ENCODE measurements around the gene CMTM4.
"Not testable (repeated sequence)": the region's sequence is repeated elsewhere in the genome, so short reads cannot be mapped to it uniquely, and the experiment has no call there.

CMTM4 gene

DNA sequence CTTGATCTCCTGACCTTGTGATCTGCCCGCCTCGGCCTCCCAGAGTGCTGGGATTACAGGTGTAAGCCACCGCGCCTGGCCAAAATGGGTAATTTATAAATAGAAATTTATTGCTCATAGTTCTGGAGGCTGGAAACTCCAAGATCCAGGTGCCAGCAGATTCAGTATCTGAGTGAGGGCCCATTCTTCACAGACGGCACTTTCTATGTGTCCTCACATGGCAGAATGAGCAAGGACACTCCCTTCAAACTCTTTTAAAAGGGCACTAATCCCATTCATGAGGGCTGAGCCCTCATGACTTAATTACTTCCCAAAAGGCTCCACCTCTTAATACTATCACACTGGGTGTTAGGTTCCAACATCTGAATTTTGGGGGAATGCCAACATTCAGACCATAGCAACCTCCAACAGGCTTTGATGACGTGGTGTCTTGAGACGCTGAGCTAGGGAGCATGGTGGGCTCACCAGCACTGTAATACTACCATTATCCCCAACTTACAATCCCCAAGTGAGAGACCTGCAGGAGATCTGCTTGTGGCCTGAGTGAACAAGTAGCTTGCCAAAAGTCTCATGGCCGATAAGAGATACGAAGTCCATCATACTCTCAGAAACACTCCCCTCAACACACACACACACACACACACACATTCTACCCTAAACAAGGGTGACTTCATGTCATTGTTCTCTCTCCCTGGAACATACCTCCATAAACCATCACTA lies 8.5 kb downstream of the CMTM4 start:
- no peaks in the 10 kb centered on the region for H3K9me3 ChIP-seq (ENCODE audit: insufficient read depth, low read length)
- no peaks in the 10 kb centered on the region for H3K27me3 ChIP-seq (ENCODE audit: low read length)
- no peak overlapping the region for H3K27ac ChIP-seq (ENCODE audit: low read depth, low read length)
- TF ChIP-seq EZH2phosphoT487 (conservative IDR thresholded peaks at IDR 0.05; ENCODE audit: low read length), result no peak
- no peak overlapping the region for H3K9ac ChIP-seq (ENCODE audit: low read length)
- no peaks in the 10 kb centered on the region for H3F3A ChIP-seq (ENCODE audit: insufficient read depth)
- H3K4me2 ChIP-seq (ENCODE audit: low read depth, low read length, poor library complexity, severe bottlenecking), result no peak overlapping the region
- H3K79me2 ChIP-seq (ENCODE audit: insufficient read depth, low read length), result no peaks in the 10 kb centered on the region
- H3K36me3 ChIP-seq (ENCODE audit: low read length), result no peaks in the 10 kb centered on the region
- no peaks in the 10 kb centered on the region; the same call in 1 of the 2 replicates for H4K20me1 ChIP-seq (ENCODE audit: low read depth, low read length)
- H3K9me2 ChIP-seq (replicated peaks; ENCODE audit: insufficient read depth, low read length), result no peaks in the 10 kb centered on the region
- H3K4me3 ChIP-seq (ENCODE audit: insufficient read depth, low read length, poor library complexity, severe bottlenecking), result no peak overlapping the region
- no peak overlapping the region for H2AFZ ChIP-seq (ENCODE audit: low read depth, low read length, severe bottlenecking)

DNA sequence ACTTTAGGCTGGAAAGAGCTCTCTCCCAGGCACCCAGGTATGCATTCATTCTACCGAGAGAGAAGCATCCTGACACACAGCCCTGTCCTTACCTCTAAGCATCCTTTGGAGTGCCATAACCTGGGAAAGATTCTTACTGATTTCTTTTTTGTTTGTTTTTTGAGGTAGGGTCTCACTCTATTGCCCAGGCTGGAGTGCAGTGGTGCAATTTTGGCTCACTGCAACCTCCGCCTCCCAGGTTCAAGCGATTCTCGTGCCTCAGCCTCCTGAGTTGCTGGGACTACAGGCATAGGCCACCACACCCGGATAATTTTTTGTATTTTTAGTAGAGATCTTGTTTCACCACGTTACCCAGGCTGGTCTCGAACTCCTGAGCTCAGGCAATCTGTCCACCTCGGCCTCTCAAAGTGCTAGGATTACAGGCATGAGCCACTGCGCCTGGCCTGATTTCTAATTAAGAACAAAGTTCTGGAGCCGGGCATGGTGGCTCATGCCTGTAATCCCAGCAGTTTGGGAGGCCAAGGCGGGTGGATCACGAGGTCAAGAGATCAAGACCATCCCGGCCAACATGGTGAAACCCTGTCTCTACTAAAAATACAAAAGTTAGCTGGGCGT lies 10.9 kb downstream of the CMTM4 start:
- not testable (repeated sequence) for H3K9me2 ChIP-seq (replicated peaks; ENCODE audit: insufficient read depth, low read length); H3K4me3 ChIP-seq (ENCODE audit: insufficient read depth, low read length, poor library complexity, severe bottlenecking); H3K36me3 ChIP-seq (ENCODE audit: low read length); H3K79me2 ChIP-seq (ENCODE audit: insufficient read depth, low read length); H3K27ac ChIP-seq (ENCODE audit: low read depth, low read length); H4K20me1 ChIP-seq (ENCODE audit: low read depth, low read length); H3K27me3 ChIP-seq (ENCODE audit: low read length); H3K4me2 ChIP-seq (ENCODE audit: low read depth, low read length, poor library complexity, severe bottlenecking); H3F3A ChIP-seq (ENCODE audit: insufficient read depth); H3K9ac ChIP-seq (ENCODE audit: low read length); H2AFZ ChIP-seq (ENCODE audit: low read depth, low read length, severe bottlenecking); H3K9me3 ChIP-seq (ENCODE audit: insufficient read depth, low read length)

DNA sequence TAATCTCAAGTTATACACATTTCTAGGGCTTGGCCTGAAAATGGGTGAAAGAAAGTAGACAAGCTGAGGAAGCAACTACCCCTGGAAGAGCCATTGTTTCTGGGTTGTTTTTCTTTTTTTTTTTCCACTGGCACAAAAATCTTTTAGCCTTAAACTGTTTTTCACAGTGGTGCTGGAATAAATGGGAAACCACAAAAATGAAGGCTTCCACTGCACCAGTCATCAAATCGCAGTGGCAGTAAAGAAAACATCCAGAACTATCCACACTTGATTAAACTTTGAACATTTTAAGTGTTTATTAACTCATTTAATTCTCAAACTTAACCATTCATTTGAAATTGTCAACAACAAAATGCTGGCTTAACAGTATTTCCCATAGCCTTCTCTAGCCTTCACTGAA lies 14.3 kb downstream of the CMTM4 start:
- Histone ChIP-seq H2AFZ (ENCODE audit: low read depth, low read length, severe bottlenecking) (no peak overlapping the region), H3K4me2 (ENCODE audit: low read depth, low read length, poor library complexity, severe bottlenecking) (no peak overlapping the region), H3K9me2 (replicated peaks; ENCODE audit: insufficient read depth, low read length) (no peaks in the 10 kb centered on the region), H3K36me3 (ENCODE audit: low read length) (no peaks in the 10 kb centered on the region), H3K79me2 (ENCODE audit: insufficient read depth, low read length) (no peaks in the 10 kb centered on the region), H3F3A (ENCODE audit: insufficient read depth) (no peaks in the 10 kb centered on the region), H3K9ac (ENCODE audit: low read length) (no peak overlapping the region), H3K27ac (ENCODE audit: low read depth, low read length) (no peak overlapping the region), H4K20me1 (ENCODE audit: low read depth, low read length) (no peaks in the 10 kb centered on the region; the same call in 1 of the 2 replicates), H3K27me3 (ENCODE audit: low read length) (no peaks in the 10 kb centered on the region), H3K4me3 (ENCODE audit: insufficient read depth, low read length, poor library complexity, severe bottlenecking) (no peak overlapping the region), H3K9me3 (ENCODE audit: insufficient read depth, low read length) (no peaks in the 10 kb centered on the region)
- no peak for TF ChIP-seq EZH2phosphoT487 (conservative IDR thresholded peaks at IDR 0.05; ENCODE audit: low read length)
- TF ChIP-seq, protein P1, sequence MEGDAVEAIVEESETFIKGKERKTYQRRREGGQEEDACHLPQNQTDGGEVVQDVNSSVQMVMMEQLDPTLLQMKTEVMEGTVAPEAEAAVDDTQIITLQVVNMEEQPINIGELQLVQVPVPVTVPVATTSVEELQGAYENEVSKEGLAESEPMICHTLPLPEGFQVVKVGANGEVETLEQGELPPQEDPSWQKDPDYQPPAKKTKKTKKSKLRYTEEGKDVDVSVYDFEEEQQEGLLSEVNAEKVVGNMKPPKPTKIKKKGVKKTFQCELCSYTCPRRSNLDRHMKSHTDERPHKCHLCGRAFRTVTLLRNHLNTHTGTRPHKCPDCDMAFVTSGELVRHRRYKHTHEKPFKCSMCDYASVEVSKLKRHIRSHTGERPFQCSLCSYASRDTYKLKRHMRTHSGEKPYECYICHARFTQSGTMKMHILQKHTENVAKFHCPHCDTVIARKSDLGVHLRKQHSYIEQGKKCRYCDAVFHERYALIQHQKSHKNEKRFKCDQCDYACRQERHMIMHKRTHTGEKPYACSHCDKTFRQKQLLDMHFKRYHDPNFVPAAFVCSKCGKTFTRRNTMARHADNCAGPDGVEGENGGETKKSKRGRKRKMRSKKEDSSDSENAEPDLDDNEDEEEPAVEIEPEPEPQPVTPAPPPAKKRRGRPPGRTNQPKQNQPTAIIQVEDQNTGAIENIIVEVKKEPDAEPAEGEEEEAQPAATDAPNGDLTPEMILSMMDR (IDR thresholded peaks at IDR 0.05; ENCODE audit: insufficient read depth, low read length, poor library complexity, severe bottlenecking), result no peak

DNA sequence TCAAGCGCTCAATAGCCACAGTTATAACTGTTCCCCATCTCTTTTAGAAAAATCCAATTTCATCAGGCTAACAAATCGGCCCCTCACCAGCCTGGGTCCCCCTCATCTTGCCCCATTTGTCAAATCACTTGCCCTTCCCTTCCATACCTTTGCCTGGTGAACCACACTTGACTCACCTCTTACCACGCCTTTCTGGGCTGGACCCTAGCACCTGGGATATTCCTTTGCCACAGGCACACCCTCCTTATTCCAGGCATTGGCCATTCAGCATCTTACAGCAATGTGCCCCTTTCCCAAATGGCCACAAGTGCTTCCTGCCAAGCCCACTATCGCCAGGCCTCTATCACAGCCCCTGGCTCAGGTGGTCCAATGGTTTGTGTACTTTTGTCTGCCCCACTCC lies 14.9 kb downstream of the CMTM4 start:
- no peaks in the 10 kb centered on the region for H3K79me2 ChIP-seq (ENCODE audit: insufficient read depth, low read length)
- no peaks in the 10 kb centered on the region for H3F3A ChIP-seq (ENCODE audit: insufficient read depth)
- no peak overlapping the region for H3K9ac ChIP-seq (ENCODE audit: low read length)
- no peak overlapping the region for H3K4me3 ChIP-seq (ENCODE audit: insufficient read depth, low read length, poor library complexity, severe bottlenecking)
- TF ChIP-seq, protein P1 (IDR thresholded peaks at IDR 0.05; ENCODE audit: insufficient read depth, low read length, poor library complexity, severe bottlenecking), result no peak
- TF ChIP-seq EZH2phosphoT487 (conservative IDR thresholded peaks at IDR 0.05; ENCODE audit: low read length), result no peak
- H4K20me1 ChIP-seq (ENCODE audit: low read depth, low read length), result no peaks in the 10 kb centered on the region
- no peak overlapping the region for H3K27ac ChIP-seq (ENCODE audit: low read depth, low read length)
- H3K27me3 ChIP-seq (ENCODE audit: low read length), result no peaks in the 10 kb centered on the region
- no peak overlapping the region for H2AFZ ChIP-seq (ENCODE audit: low read depth, low read length, severe bottlenecking)
- H3K4me2 ChIP-seq (ENCODE audit: low read depth, low read length, poor library complexity, severe bottlenecking), result no peak overlapping the region
- no peaks in the 10 kb centered on the region for H3K9me2 ChIP-seq (replicated peaks; ENCODE audit: insufficient read depth, low read length)
- no peaks in the 10 kb centered on the region for H3K36me3 ChIP-seq (ENCODE audit: low read length)
- no peaks in the 10 kb centered on the region for H3K9me3 ChIP-seq (ENCODE audit: insufficient read depth, low read length)

Measured in SU-DHL-6 (cell line).